ENCODE data around the gene AXL.

The AXL gene

GRCh38 chr19:41224632-41225031, 5.6 kb downstream of the AXL start:
- no peak overlapping the region for H3K4me3 ChIP-seq (ENCODE audit: low read length)
- H3K36me3 ChIP-seq (replicated peaks; ENCODE audit: low read depth, low read length): no peaks in the 10 kb centered on the region
- peaks cover 17% of the 10 kb centered on the region for H3K27me3 ChIP-seq (ENCODE audit: low read depth, low read length)
- H3K9ac ChIP-seq (ENCODE audit: low read length): no peak overlapping the region
- H3K4me2 ChIP-seq (ENCODE audit: low read length): no peak overlapping the region
- H3K9me3 ChIP-seq (ENCODE audit: insufficient read depth, low read length): no peaks in the 10 kb centered on the region
- no peaks in the 10 kb centered on the region for H4K20me1 ChIP-seq (ENCODE audit: insufficient read depth, low read length)
- no peaks in the 10 kb centered on the region for H3K79me2 ChIP-seq (ENCODE audit: low read length)
- H3K27ac ChIP-seq (ENCODE audit: low read length): no peak overlapping the region
- no peak overlapping the region for H2AFZ ChIP-seq (ENCODE audit: low read depth, low read length)
- TF ChIP-seq CTCF (IDR thresholded peaks at IDR 0.05; ENCODE audit: low read depth, low read length) (no peak), EZH2phosphoT487 (IDR thresholded peaks at IDR 0.05; ENCODE audit: low read depth) (no peak)
- H3K4me1 ChIP-seq (ENCODE audit: low read length): no peaks in the 10 kb centered on the region

GRCh38 chr19:41225238-41226052, 6.4 kb downstream of the AXL start:
- TF ChIP-seq CTCF (IDR thresholded peaks at IDR 0.05; ENCODE audit: low read depth, low read length) (no peak), EZH2phosphoT487 (IDR thresholded peaks at IDR 0.05; ENCODE audit: low read depth) (no peak)
- no peak overlapping the region for H3K27ac ChIP-seq (ENCODE audit: low read length)
- H3K36me3 ChIP-seq (replicated peaks; ENCODE audit: low read depth, low read length): no peaks in the 10 kb centered on the region
- H3K9me3 ChIP-seq (ENCODE audit: insufficient read depth, low read length): no peaks in the 10 kb centered on the region
- H4K20me1 ChIP-seq (ENCODE audit: insufficient read depth, low read length): no peaks in the 10 kb centered on the region
- peaks cover 10% of the 10 kb centered on the region for H3K27me3 ChIP-seq (ENCODE audit: low read depth, low read length)
- no peaks in the 10 kb centered on the region for H3K4me1 ChIP-seq (ENCODE audit: low read length)
- no peak overlapping the region for H2AFZ ChIP-seq (ENCODE audit: low read depth, low read length)
- H3K4me2 ChIP-seq (ENCODE audit: low read length): no peak overlapping the region
- H3K9ac ChIP-seq (ENCODE audit: low read length): no peak overlapping the region
- no peaks in the 10 kb centered on the region for H3K79me2 ChIP-seq (ENCODE audit: low read length)
- no peak overlapping the region for H3K4me3 ChIP-seq (ENCODE audit: low read length)

GRCh38 chr19:41226053-41226873, 7.2 kb downstream of the AXL start:
- H3K79me2 ChIP-seq (ENCODE audit: low read length): no peaks in the 10 kb centered on the region
- H3K36me3 ChIP-seq (replicated peaks; ENCODE audit: low read depth, low read length): no peaks in the 10 kb centered on the region
- H3K9ac ChIP-seq (ENCODE audit: low read length): no peak overlapping the region
- TF ChIP-seq EZH2phosphoT487 (IDR thresholded peaks at IDR 0.05; ENCODE audit: low read depth): no peak
- TF ChIP-seq CTCF (IDR thresholded peaks at IDR 0.05; ENCODE audit: low read depth, low read length): no peak
- no peak overlapping the region for H2AFZ ChIP-seq (ENCODE audit: low read depth, low read length)
- no peak overlapping the region for H3K4me2 ChIP-seq (ENCODE audit: low read length)
- H3K27ac ChIP-seq (ENCODE audit: low read length): no peak overlapping the region
- no peaks in the 10 kb centered on the region for H3K9me3 ChIP-seq (ENCODE audit: insufficient read depth, low read length)
- no peaks in the 10 kb centered on the region for H3K4me1 ChIP-seq (ENCODE audit: low read length)
- no peaks in the 10 kb centered on the region for H4K20me1 ChIP-seq (ENCODE audit: insufficient read depth, low read length)
- peaks cover 1% of the 10 kb centered on the region; the same call in 1 of the 2 replicates for H3K27me3 ChIP-seq (ENCODE audit: low read depth, low read length)
- no peak overlapping the region for H3K4me3 ChIP-seq (ENCODE audit: low read length)

GRCh38 chr19:41226874-41227390, 7.9 kb downstream of the AXL start:
- H3K9me3 ChIP-seq (ENCODE audit: insufficient read depth, low read length): no peaks in the 10 kb centered on the region
- no peak for TF ChIP-seq EZH2phosphoT487 (IDR thresholded peaks at IDR 0.05; ENCODE audit: low read depth)
- TF ChIP-seq CTCF (IDR thresholded peaks at IDR 0.05; ENCODE audit: low read depth, low read length): no peak
- no peaks in the 10 kb centered on the region for H4K20me1 ChIP-seq (ENCODE audit: insufficient read depth, low read length)
- H2AFZ ChIP-seq (ENCODE audit: low read depth, low read length): no peak overlapping the region
- no peak overlapping the region for H3K4me2 ChIP-seq (ENCODE audit: low read length)
- H3K36me3 ChIP-seq (replicated peaks; ENCODE audit: low read depth, low read length): no peaks in the 10 kb centered on the region
- H3K9ac ChIP-seq (ENCODE audit: low read length): no peak overlapping the region
- no peaks in the 10 kb centered on the region for H3K4me1 ChIP-seq (ENCODE audit: low read length)
- no peaks in the 10 kb centered on the region for H3K79me2 ChIP-seq (ENCODE audit: low read length)
- H3K4me3 ChIP-seq (ENCODE audit: low read length): no peak overlapping the region
- H3K27ac ChIP-seq (ENCODE audit: low read length): no peak overlapping the region
- H3K27me3 ChIP-seq (ENCODE audit: low read depth, low read length): no peaks in the 10 kb centered on the region

Data from OCI-LY3 (cell line).